ENCODE results near the gene AKT1.

AKT1 gene

DNA sequence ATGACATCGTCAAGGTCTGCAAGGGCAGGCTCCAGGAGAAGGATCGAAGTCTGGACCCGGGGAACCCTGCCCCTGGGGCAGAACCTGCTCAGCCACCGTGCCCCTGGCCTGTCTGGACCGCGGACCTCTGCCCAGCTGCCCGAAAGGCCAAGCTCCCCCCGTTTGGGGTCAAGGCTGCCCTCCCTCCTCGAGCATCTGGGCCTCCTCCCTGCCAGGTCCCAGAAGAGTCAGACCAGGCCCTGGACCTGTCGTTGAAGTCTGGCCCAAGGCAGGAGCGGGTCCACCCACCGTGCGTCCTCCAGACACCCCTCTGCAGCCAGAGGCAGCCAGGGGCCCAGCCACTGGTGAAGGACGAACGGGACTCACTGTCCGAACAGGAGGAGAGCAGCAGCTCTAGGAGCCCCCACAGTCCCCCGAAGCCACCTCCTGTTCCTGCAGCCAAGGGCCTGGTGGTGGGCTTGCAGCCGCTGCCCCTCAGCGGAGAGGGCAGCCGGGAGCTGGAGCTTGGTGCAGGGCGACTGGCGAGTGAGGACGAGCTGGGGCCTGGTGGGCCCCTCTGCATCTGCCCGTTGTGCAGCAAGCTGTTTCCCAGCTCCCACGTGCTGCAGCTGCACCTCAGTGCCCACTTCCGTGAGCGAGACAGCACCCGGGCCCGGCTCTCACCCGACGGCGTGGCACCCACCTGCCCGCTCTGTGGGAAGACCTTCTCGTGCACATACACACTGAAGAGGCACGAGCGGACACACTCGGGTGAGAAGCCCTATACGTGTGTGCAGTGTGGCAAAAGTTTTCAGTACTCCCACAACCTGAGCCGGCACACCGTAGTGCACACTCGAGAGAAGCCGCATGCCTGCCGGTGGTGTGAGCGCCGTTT lies 6.2 kb upstream of the AKT1 start:
- no peak for TF ChIP-seq POLR2AphosphoS5 (IDR thresholded peaks at IDR 0.05; ENCODE audit: low read depth, low read length)
- TF ChIP-seq TAF1 (IDR thresholded peaks at IDR 0.05; ENCODE audit: borderline replicate concordance, low read depth, low read length), result no peak
- no peak for TF ChIP-seq POLR2A (IDR thresholded peaks at IDR 0.05; ENCODE audit: low read depth, low read length)
- FAIRE-seq (no peak), DNase-seq (ENCODE audit: insufficient read length) (no peak)

DNA sequence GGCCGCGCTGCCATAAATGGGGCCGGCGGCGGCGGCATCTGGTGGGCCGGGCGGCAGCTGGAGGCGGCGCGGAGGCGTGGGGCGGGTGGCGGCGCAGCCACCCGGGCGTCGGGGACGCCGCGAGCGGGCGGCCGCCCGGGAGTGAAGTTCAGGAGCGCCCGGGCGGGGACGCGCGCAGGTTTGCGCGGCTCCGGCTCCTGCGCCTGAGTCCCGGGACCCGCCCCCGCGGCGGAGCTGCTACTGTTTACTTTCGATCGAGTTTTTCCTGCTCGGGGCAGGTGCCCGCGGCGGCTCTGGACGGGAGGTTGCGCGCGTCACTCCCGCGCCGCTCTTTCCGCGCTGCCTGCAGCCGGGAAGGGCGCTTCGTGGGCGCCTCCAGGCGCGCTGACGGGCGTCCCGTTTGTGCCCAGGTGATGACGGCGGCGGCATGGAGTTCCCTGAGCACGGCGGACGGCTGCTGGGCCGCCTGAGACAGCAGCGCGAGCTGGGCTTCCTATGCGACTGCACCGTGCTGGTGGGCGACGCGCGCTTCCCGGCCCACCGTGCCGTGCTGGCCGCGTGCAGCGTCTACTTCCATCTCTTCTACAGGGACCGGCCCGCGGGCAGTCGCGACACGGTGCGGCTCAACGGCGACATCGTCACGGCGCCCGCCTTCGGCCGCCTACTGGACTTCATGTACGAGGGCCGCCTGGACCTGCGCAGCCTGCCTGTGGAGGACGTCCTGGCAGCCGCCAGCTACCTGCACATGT lies 5.4 kb upstream of the AKT1 start, which contains the start of gene ZBTB42:
TSS of gene ZBTB42 (plus strand) at position 331 of the 749 bp plus-strand sequence. CDS start at position 428, 97 bp downstream.
- TF ChIP-seq POLR2A (IDR thresholded peaks at IDR 0.05; ENCODE audit: low read depth, low read length) (no peak), POLR2AphosphoS5 (IDR thresholded peaks at IDR 0.05; ENCODE audit: low read depth, low read length) (no peak), TAF1 (IDR thresholded peaks at IDR 0.05; ENCODE audit: borderline replicate concordance, low read depth, low read length) (no peak)
- DNase-seq (ENCODE audit: insufficient read length), result peak; percentile 76
- no peak for FAIRE-seq

DNA sequence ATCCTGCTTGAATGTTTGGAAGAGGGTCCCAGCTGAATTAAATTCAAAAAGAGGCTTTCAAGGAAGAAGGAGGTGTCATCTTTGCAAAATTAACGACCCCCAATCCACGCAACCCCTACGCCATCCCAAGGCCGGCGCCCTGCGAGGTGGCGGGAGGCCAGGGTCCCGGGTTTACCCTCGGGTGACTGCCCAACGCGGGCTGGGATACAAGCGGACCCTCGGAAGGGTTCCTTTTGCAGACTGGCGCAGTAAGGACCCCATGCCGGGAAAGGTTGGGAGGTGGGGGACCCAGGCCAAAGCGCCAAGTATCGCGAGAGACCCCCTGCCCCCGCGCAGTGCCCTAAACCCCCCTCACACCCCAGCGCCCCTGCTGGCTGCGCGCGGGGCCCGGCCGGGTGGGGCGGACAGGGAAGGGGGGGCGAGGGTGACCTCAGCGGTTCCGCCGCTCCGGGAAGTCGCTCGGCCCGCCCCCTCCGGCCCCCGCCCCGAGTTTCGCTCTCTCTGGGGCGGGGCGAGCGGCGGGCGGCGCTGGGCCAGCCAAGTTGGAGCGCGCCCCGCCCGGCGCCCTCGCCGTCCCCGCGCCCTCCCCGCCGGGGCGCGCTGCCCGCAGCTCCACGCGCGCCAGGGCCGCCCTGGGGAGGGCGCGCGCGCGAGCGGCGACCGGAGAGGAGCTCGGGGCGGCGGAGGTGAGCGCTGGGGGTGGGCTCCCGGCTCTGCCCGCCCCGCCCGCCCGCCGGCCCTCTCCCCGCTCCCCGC lies 4.6 kb upstream of the AKT1 start:
- peak; percentile 86 for DNase-seq (ENCODE audit: insufficient read length)

DNA sequence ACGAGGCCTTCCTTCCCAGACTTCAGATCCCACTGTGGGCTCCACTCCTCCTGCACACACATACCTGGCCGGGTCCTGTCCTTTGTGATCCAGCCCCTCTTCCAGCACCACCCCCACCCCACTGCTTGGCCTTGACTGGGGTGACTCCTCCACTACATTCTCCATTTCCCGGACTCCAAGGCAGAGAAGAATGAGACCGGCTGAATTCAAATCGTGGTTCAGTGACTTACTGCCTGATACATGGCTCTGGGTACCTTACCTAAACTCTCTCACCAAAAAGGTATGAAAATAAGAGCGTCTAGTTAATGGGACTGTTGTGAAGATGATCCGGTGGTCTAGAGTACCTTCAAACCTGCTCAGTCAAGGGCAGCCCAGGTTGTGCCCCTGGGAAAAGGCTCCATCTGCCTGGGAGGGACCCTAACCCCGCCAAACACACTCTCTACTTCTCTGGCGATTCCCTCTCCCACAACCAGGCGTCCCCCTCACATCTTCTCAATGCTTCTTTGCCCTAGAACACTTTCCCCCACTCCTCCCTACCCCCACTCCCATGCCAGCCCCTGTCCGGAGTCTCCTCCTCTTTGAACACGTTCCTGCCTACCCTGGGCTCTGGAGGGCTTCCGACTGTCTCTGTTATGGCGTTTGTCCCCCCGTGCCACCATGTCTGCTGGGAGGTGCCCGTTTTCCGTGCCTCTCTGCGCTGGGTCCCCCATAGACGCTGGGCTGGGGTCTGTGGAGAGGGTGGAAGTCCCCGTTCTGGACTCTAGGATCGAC lies 3.9 kb upstream of the AKT1 start:
- DNase-seq (ENCODE audit: insufficient read length) (no peak), FAIRE-seq (no peak)
- TF ChIP-seq TAF1 (IDR thresholded peaks at IDR 0.05; ENCODE audit: borderline replicate concordance, low read depth, low read length) (no peak), POLR2AphosphoS5 (IDR thresholded peaks at IDR 0.05; ENCODE audit: low read depth, low read length) (no peak), POLR2A (IDR thresholded peaks at IDR 0.05; ENCODE audit: low read depth, low read length) (no peak)

More for the DNA sequence above, 4.6 kb upstream of the AKT1 start:
- TF ChIP-seq POLR2A (IDR thresholded peaks at IDR 0.05; ENCODE audit: low read depth, low read length) (no peak), TAF1 (IDR thresholded peaks at IDR 0.05; ENCODE audit: borderline replicate concordance, low read depth, low read length) (no peak), POLR2AphosphoS5 (IDR thresholded peaks at IDR 0.05; ENCODE audit: low read depth, low read length) (no peak)
- FAIRE-seq, result no peak

DNA sequence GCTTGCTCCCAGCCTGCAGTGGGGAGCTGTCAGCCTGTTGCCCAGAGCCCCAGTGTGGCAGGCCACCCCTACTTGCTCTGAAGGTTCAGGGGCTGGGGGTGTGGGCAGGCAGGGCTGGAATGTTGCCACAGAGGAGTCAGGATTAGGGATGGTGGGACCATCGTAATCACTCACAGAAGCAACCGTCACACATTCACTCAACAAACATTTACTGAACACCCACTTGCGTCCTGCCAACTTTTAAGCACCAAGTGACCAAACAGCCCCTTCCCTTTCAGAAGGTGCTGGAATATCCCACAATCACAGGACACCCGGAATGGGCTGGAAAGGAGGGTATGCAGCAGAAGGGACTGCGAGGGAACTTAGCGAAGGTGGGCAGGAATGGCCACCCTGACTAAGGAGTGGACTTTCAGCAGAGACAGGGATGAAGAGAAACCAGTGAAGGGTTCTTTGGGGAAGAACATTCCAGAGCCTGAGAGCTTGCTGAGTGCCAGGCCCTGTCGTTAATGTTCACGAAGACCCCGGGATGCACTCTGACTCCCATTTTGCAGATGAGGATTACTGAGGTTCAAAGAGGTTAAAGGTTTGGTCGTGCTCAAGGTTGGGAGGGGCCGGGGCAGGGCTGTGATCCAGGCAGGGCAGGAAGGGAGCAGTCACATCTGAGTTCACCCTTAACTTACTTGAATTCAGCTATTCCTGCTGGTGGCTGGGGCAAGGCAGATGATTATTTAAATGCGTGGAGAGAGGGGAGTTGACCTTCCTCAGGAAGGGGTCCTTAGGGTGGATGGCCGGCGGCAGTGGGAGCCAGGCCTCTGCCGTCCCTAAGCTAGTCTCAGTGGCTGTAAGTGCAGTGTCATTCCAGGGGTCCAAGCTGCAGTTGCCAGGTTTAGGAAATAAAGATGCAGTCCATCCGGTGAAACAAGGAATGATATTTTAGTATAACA lies 3.0 kb upstream of the AKT1 start:
- TF ChIP-seq POLR2A (IDR thresholded peaks at IDR 0.05; ENCODE audit: low read depth, low read length), result no peak
- no peak for TF ChIP-seq TAF1 (IDR thresholded peaks at IDR 0.05; ENCODE audit: borderline replicate concordance, low read depth, low read length)
- no peak for TF ChIP-seq POLR2AphosphoS5 (IDR thresholded peaks at IDR 0.05; ENCODE audit: low read depth, low read length)
- DNase-seq (ENCODE audit: insufficient read length), result no peak
- FAIRE-seq, result no peak

DNA sequence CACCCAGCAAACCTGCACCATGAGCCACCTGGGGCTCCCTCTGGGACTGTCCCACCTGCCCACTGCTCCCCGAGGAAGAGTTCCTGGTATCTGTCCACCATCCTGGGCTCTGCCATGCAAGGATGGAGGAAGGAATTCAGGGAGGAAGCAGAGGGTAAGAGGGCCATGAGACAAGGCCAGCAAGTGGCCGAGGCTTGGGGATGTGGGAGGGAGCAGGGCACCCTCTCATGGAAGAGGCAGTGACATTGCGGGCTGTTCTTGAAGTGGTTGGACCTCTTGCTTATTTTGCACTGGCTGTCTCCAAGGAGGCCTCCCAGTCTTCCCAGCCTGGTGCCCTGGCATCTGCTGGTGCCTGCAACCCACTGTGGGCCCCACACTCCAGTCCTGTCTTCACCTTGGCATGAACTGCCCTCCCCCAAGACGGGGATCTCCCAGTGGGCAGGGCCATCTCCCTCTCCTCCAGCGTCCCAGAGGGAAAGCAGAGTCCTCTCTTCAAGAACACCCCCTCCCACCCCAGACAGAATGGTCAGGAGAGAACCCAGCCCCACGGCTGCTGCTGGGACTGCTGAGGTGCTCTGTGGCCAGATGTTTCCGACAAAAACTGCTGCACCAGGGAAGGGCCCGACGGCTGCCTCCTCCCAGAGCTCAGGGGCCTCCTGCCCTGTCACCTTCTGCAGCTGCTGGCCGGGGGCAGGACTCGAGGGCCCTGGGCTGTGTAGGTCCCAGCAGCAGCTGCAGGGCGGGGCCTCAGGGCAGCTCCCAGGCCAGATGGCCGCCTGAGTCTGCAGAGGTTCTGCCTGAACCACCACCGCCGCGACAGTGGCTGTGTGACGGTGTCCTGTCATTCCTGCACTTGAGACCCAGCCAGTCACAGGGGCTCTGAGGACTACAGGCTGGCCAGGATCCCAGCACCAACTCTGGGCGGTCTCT lies 1.8 kb upstream of the AKT1 start:
- DNase-seq (ENCODE audit: insufficient read length) (no peak), FAIRE-seq (no peak)
- TF ChIP-seq POLR2A (IDR thresholded peaks at IDR 0.05; ENCODE audit: low read depth, low read length) (no peak), POLR2AphosphoS5 (IDR thresholded peaks at IDR 0.05; ENCODE audit: low read depth, low read length) (no peak), TAF1 (IDR thresholded peaks at IDR 0.05; ENCODE audit: borderline replicate concordance, low read depth, low read length) (no peak)

DNA sequence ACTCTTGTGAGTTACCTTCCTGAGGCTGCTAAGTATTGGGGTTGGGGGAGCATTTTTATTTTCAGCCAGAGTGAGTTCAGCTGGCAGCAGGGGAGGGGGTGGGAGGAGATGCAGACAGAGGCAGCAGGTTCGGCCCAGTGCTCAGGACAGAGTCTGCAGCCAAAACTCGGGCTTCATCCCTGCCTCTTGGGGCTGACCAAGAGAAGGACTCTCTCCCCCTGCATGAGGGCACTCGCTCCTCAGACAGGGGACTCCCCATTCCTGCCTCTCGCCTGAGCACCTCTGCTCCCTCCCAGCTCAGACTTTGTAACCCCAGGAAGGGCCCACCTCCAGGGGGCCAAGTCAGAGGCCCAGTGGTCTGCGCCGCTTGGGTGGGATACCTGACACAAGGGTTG lies 1.1 kb upstream of the AKT1 start:
- DNase-seq (ENCODE audit: insufficient read length) (no peak), FAIRE-seq (no peak)

DNA sequence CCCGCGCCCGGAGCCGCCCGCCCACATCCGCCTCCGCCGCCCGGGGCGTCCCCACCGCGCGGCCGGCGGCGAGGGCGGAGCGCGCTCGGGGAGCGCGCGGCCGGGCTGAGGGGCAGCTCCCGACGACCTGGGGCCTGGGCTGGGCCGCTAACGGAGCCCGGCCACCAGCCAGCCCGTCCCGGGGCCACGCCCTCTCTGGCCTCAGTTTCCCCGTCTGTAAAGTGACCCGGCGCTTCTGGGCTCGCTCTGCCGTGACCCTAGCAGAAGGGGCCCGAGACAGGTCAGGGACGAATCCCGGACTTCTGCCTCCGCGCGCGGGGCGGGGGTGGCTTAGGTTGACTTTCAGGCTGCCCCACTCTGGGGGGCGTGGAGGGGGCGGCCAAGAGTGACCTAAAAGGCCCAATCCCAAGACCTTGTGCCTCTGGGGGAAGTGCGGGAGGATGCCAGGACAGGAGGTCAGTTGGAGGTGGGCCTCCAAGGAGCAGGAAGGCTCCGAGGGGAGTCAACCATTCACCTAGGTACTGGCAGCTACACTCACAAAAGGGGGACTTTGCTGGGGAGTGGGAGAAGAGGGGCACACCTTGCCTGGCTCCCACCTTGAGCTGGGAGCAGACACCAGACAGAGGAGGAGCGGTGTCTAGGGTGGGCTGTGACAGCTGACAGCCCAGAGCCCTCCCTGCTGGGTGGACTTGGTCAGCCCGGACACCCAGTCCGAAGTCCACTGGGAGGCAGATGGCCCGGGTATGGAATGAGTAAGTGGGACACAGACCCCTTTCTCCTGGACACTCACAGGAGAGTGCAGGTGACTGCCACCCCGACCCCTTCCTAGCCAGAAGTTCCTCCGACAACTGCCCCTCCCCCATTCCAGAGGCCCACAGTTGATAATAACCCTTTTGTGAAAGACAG lies 486 bp upstream of the AKT1 start:
- no peak for TF ChIP-seq POLR2AphosphoS5 (IDR thresholded peaks at IDR 0.05; ENCODE audit: low read depth, low read length)
- no peak for TF ChIP-seq TAF1 (IDR thresholded peaks at IDR 0.05; ENCODE audit: borderline replicate concordance, low read depth, low read length)
- TF ChIP-seq POLR2A (IDR thresholded peaks at IDR 0.05; ENCODE audit: low read depth, low read length), result peak; percentile 70; the same call in 1 of the 2 replicates
- FAIRE-seq, result peak; percentile 58
- peak; percentile 91 for DNase-seq (ENCODE audit: insufficient read length)

More for the DNA sequence above, 1.1 kb upstream of the AKT1 start:
- TF ChIP-seq POLR2A (IDR thresholded peaks at IDR 0.05; ENCODE audit: low read depth, low read length), result no peak
- no peak for TF ChIP-seq TAF1 (IDR thresholded peaks at IDR 0.05; ENCODE audit: borderline replicate concordance, low read depth, low read length)
- no peak for TF ChIP-seq POLR2AphosphoS5 (IDR thresholded peaks at IDR 0.05; ENCODE audit: low read depth, low read length)
